CD4-positive, alpha-beta T cell treated with Interleukin-15 for 4 hours (primary cell): ENCODE results near the gene PDCD1LG2.

Experiments used
- DNase-seq: peaks from one replicate; pipeline ENCODE4 v3.0.0-alpha.2; 2020; ENCODE audit warnings: low spot score

Gene PDCD1LG2

GRCh38 chr9:5611321-5612184 is 101.2 kb downstream of the PDCD1LG2 start:
- no peak for DNase-seq

- DNase-seq = no peak
Measured at GRCh38 chr9:5612185-5612530, 101.8 kb downstream of the PDCD1LG2 start.

- DNase-seq = no peak
Measured at GRCh38 chr9:5614192-5614591, 103.9 kb downstream of the PDCD1LG2 start.

GRCh38 chr9:5614985-5615384 is 104.7 kb downstream of the PDCD1LG2 start:
- no peak for DNase-seq

- no peak for DNase-seq
Measured at GRCh38 chr9:5617749-5618148, 107.4 kb downstream of the PDCD1LG2 start.

GRCh38 chr9:5620494-5620893 is 110.2 kb downstream of the PDCD1LG2 start:
- no peak for DNase-seq
